HG02571 (cell line): ENCODE measurements around the gene GHITM.
A peak's percentile ranks its signal among the peaks of the same experiment; 100 is the strongest.
"Not testable (repeated sequence)": the region's sequence is repeated elsewhere in the genome, so short reads cannot be mapped to it uniquely, and the experiment has no call there.

ENCODE experiments used
- ATAC-seq: cut with Tn5 transposase; IDR thresholded peaks from one replicate; pipeline ENCODE4 v1.9.1; 2021; ENCODE audit warnings: mild to moderate bottlenecking, moderate library complexity; ENCODE audit not compliant: unreplicated experiment

The GHITM gene

DNA sequence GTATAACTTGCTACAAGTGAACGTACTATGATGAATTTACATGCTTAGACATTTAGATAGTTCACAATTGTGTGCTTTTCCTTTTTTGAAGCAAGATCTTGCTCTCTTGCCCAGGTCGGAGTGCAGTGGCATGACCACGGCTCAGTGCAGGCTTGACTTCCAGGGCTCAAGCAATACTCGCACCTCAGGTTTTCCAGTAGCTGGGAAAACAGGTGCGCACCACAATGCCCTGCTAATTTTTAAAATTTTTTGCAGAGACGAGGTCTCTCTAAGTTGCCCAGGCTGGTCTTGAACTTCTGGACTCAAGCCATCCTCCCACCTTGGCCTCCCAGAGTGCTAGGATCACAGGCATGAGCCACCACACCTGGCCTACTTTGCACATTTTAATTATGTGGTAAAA is 36.1 kb downstream of the GHITM start:
- ATAC-seq = no peak

DNA sequence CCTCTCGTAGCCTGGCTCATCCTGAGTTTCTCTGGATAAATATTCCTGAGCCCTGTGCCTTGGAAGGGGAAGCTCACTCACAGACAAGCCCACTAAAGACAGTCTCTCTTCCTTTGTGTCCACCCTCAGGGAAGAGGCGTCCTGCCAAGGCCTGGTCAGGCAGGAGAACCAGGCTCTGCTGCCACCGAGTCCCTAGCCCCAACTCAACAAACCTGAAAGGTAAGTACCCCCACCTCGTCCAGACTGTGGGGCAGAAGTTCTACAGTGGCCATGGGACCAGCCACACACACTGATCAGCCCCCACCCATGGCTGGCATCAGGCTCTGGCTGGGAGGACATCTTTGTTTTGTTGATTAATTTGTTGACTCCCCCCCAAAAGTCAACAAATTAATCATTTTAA is 37.0 kb downstream of the GHITM start:
- ATAC-seq = no peak

DNA sequence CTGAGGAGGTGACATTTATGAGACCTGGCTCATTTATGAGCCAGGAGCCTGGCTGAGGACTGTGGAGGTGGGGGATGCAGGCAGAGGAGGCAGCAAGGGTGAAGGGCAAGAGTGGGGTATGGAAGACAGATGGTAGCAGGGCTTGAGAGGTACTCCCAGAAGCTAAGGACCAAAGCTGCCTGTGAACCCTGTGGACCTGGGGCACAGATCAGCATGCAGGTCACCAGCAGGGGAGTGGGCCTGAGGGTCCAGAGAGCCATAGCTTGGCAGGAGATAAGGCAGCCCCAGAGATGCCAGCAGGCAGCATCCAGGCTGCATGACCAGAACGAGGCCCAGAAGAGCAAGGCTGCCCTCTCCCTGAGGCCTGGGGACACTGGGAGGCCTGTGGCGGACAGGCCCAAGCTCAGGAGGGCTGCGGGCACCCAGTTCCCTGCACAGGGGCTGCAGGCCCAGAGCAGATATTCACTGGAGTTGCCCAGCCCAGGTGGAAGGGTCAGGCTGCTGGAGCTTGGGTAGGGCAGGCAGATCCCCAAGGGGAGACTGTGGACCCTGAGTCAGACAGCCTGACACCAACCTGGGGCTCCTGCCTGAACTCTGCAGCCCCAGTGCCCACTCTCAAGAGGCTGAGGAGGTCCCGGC is 37.6 kb downstream of the GHITM start:
- no peak for ATAC-seq

DNA sequence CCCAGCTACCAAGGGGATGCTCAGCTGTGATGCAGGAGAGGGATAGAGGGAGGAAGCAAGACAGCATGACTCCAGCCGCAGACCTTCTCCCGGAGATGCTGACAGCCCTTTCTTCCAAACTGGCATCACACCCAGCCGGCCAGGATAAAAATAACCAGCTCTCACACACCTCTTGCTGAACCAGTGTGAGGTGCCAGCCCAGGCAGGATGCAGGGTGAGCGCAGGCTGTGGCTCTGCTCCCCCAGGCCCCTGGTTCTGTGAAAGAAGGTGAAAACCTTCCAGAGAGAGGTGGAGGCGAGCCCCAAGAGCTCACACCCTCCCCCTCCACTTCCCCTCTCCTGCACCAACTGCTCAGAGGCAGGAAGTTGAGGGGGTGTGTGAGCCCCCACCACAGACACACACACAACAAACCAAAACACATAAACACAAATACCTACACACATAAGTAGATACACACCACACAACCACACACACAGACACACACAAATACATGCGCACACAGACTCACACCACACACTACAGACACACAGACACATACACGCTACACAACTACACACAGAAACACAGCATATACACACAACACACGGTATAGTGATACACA is 38.3 kb downstream of the GHITM start:
- no peak for ATAC-seq

DNA sequence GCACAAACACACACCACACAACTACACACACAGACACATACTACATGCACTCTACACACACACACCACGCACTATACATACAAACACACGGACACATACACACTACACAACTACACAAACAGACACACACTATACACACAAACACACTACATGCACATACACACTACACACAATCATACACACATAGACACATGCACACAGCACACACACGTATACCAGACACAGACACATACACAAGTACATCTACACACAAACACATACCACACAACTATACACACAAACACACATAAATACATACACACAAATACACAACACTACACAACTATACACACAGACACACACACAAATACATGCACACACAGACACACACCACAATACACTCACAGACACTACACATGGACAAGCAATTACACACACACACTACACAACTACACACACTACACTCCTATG is 38.9 kb downstream of the GHITM start:
- no peak for ATAC-seq

DNA sequence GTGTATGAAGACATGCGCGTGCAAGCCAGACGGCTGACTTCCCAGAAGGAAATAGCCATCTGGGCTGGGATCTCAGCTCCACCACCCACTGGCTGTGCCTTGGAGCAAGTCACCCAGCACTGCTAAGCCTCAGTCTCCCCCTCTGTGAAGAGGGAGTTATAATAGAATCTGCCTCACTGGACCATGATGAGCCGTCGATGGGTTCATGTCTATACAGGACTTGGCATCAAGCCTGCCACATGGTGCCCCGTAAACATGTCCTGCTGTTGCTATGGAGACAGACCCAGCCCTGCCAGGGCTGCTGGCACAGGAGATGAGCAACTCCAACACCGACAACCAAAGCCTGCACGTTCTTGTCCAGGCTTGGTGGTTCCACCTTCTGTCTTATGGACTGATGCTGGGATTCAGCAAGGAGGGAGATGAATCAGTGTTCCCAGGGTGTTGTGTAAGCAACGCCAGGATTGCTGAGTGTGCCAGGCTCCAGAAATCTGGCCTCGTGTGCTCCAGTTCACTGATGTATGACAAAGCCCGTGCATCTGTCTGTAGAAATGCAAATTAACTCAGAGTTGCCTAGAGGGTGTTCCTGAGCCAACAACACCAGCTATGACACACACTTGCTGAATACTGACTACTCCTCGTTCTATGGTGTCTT is 39.9 kb downstream of the GHITM start:
- peak; percentile 97 for ATAC-seq

DNA sequence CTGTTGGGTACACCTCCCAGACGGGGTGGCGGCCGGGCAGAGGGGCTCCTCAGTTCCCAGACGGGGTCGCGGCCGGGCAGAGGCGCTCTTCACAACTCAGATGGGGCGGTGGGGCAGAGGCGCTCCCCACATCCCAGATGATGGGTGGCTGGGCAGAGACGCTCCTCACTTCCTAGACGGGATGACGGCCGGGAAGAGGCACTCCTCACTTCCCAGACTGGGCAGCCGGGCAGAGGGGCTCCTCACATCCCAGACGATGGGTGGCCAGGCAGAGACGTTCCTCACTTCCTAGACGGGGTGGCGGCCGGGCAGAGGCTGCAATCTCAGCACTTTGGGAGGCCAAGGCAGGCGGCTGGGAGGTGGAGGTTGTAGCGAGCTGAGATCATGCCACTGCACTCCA is 41.1 kb downstream of the GHITM start:
- not testable (repeated sequence) for ATAC-seq

DNA sequence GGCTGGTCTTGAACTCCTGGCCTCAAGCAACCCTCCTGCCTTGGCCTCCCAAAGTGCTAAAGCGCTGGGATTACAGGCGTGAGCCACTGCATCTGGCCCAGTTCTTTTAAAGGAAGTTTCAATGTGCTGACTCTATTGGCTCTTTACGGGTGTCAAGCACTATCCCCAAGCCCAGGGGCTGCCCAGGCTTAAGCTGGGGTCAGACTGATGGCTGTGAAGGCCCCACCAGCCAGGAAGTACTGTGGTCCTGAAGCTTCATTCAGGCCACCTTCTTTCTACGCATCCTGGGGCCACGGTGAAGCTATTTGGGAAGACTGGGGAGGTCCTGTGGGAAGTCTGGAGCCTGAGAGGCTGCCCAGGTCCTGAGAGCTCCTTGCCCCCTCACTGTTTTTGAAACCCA is 42.3 kb downstream of the GHITM start:
- no peak for ATAC-seq

DNA sequence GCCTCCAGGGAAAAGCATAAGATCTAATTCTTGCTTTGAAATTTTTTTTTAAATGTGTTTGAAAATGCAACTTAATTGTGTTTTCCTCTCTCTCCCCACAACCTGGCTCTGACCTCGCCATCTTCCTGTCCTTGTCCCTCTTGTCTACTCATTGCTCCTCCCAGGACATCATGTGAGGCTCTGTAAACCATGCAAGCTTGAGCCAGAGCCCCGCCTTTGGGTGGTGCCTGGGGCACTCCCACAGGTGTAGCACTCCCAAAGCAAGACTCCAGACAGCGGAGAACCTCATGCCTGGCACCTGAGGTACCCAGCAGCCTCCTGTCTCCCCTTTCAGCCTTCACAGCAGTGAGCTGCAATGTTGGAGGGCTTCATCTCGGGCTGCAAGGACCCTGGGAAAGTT is 45.2 kb downstream of the GHITM start:
- no peak for ATAC-seq

DNA sequence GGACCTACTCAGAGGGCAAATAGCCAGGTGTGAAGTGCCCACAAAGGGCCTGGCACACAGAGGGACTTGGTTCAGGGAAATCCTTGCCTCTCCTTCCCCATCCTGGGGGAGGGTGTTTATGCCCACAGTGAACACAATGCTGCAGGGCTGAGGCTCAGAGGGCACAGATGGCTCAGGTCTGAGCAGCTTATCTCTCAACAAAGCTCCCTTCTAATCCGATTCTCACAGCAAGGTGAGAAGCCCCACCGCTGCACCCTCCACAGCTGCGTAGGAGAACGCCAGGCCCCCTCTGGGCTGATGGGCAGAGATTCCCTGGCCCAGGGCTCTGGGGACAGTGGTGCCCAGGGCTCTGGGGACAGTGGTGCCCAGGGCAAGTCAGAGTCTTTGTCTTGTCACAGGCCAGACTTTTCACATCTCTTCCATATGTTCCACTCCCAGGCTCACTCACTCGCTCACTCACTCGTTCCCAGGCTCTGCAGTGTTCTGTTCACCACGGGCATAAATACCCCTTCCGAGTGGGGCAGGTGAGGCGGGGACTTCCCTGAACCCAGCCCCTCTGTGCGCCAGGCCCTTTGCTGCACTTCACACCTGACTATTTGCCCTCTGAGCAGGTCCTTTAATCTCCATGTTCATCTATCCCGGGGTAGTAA is 46.3 kb downstream of the GHITM start:
- ATAC-seq = no peak

DNA sequence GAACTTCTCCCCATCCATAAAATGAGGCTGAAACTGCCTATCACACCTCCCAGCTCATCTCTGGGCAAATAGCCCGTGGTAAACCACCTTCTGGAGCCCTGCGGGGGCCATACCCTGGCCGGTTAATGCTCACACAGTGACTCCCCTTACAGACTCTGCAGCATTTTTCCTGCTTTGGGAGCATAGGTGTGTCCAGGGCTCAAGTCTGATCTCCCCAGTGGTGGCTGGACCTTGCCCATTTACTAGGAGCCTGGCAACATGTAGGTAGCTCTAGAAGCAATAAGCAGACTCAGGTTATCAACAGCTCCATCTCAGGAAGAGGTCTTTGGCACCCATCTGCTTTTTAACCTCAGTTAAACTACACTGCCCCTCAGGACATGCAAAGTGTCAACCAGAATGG is 49.5 kb downstream of the GHITM start:
- ATAC-seq = no peak

DNA sequence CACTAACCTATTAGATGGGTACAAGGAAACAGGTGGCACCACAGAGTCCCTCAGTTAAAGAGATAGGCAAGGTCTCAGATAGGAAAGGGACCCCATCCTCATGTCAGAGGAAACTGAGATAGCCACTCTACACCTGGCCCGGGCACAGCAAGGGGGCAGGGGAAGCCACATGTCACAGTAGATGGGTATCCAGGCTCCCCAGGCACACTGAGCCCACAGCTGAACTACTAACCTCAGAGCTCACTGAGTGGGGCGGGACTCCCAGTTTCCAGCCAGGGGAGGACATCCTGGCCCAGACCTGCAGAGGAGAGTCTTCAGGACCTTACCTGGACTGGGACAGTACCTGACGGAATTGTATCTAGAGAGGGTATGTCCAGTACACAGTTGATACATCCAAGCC is 51.3 kb downstream of the GHITM start:
- ATAC-seq = no peak

DNA sequence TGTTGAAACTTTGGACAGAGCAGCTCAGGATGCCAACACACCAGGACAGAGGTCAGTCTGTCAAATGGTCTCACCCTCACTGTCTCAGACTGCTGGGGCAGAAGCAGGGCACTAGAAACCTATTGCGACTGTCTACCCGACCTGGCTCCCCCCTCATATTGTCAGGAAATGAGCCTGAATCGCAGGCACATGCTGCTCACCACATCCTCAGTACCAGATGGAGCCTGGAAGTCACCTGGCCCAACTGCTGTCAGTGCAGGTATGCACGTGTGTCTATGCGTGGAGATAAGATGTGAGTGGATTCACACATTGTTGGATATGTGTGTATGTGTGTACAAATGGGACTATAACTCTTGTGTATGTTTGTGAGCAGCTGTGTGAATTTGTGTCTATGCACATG is 51.8 kb downstream of the GHITM start:
- ATAC-seq = no peak

DNA sequence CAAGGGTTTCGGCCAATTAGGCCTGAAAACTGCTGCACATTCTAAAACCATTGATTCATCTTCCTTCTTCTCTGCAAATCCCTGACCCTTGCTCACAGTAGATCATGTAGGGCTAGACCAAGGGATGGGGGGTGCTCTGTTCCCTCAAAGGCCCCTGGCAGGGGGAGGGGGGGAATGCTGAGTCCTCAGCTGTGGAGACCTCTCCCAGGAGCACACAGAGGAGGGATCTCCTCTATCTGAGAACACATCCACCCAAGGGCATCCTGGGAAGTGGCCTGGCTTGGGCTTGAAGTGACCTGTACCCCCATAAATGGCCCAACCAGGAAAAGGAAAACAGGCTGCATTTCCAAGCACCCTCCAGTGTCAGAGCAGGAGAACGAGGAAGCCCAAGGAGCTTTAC is 54.0 kb downstream of the GHITM start:
- ATAC-seq = no peak

DNA sequence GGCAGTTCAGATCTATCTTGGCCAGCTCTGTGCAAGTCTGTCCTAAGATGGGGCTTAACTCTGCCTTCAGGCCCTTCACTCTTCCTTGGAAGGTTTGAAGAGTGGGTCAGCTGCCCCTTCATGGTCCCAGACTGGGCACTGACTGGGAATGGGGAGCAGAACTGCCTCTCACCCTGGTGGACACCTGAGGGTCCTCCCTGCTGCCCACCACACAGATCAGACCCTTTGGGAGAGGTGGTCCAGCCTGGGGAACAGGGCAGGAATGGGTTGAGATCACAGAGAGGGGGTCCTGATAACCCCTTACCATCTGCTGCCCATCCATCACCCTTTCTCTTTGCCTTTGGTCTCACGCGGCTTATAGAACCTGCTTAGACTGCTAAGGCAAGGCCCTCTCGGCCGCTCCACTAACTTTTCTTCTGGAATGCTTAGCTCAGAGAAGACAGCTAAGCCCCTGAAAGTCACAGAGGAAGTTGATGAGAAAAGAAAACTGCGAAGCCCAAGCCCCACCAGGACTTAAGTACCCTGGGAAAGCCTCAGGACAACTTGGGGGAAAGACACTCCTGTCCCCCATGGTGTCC is 54.6 kb downstream of the GHITM start:
- ATAC-seq = no peak

DNA sequence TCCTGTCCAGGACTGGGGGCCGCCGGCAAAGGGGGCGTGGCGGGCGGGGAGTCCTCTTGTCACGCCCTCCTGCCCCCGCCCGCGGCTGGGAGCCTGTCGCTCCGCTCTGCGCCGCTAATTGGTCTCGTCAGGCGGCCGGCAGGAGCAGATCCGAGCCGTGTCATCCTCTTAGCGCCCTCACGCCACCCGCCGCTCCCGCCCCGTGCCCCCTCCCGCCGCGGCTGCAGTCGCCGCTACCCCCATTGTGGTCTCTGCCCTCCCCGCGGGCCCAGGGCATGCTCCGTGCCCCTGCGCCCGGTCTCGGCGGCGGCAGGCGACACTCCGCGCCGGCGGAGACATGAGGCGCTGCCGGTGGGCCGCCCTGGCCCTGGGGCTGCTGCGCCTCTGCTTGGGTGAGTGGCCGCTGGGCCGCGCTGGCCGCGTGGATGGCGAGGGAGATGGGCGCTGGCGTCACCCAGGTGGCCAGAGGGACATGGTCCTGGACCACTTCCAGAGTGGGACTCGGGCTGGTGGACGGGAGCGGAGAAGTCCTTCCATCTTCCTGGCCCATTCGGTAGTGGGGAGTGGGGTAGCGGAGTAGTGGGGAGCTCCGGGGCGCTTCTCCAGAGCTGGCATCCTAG is 55.2 kb downstream of the GHITM start, which contains the start of gene CDHR1:
TSS of gene CDHR1 (plus strand) at position 114 of the 620 bp plus-strand sequence. CDS start at position 338, 224 bp downstream.
- ATAC-seq = peak; percentile 73

DNA sequence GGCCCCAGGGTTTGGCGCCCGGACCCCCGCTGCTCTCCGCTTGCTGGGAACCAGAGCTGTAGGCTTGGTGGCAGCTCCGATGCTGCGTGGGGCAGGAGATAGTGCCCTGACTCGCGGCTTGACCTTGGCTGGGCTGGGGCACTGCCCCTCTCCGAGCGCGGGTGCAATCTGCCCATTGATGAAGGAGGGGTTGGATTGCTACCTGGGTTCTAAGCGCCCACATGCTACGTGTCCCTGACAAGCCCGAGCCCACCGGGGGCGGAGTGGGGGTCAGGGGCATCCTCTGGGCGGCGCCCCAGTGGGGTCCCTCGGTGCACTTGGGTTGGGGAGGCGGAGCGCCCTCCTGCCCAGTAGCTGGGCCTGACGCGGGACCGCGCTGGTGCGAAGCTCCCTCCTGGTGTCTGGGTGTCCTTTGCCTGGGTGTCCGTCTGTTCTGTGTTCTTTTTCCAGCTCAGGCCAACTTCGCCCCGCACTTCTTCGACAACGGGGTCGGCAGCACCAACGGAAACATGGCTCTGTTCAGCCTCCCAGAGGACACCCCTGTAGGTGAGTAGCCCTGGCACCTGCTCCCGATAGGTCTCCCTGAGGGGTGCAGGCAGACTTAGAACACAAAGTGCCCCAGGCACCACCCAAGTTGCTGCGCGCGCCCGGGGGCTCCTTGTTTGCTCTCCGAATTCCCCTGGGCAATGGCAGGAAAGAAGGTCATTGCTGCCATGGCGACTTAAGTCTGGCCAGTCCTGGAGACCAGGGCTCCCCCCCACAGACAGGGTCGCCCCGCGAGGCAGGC is 55.9 kb downstream of the GHITM start:
- no peak for ATAC-seq

DNA sequence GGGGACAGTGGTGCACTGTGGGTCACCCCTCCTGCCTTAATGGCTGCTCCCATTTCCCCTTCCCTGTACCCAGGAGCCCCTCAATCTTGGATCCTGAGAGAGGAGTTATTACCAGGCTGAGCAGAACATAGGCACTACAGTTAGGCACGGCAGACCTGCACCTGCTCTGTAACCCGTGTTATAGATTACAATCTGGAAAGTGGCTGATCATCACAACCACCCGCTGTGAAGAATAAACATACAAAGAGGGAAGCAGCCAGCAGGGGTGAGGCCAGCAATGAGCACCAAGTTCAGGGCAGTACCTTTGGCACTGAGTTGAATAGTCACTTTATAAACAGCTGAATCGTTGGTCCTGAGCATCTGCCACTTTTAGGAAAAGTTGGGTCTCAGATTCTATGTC is 56.8 kb downstream of the GHITM start:
- ATAC-seq = no peak

DNA sequence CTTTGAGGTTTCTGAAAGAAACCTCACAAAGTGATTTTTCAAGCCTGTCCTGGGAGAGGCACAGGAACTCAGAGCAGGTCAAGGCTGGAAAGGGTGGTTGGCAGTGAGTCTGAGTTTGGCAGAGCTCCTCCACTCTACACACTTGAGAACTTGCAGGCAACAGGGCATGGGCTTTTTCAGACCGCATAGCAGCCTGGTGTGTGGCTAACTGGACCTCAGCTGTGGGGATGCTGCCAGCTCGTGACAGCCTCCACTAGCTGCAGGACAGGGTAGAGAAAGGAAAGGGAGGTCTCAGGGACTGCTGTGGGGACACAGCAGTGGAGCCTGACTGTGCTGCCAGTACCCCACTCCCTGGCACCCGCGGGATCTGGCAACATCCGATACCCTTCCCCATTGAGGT is 57.6 kb downstream of the GHITM start:
- ATAC-seq = no peak

DNA sequence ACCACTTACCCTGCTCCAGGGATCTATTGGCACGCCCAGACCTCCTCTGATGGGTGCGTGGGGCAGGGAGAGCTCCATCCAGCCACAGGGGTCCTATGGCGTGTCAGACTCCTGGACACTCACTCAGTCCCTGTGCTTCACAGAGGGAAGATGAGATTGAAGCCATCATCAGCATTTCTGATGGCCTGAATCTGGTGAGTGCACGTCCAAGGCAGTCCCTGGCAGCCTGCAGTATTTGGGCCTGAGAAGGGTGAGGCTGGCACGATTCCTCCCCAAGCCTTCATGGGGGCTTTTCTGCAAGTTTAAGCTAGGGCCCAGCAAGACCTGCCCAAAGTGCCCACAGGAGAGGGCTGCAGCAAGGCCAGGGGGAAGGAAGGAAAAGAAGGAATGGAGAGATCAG is 58.3 kb downstream of the GHITM start:
- ATAC-seq = no peak
